ENCODE measurements around the gene SRRT.
"Not testable (repeated sequence)": the region's sequence is repeated elsewhere in the genome, so short reads cannot be mapped to it uniquely, and the experiment has no call there.

SRRT gene

DNA sequence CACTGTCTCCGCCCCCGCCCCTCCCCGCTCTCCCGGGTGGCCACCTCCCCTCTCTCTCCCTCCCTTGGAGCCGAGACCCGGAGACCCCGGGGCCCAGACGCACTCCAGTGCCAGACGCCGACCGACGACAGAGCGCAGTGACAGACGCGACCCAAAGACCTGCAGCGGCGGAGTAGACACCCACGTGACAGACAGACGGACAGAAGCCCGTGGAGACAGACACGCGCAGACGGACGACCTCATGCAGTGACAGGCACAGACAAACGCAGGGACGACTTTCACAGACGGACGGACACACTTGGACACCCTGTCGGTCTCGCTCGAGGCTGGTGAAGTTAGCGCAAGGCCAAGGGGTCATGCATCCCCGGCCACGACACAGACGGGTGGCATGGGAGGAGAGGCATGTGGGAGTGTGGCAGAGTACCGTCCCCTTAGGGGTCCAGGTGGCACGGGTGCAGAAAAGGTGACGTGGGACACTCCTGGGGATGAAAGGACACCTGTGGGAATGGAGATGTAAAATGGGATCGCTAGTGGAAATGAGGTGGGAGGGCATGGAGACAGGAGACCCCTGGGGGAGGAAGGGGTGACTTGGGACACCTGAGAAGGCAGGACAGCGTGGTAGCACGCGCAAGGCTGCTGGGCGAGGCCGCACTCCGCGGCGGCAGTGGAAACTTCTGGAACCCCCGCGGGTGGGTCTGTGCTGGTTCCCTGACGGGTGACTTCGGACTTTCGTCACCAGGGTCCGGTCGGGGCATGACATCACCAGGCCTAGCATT, 21.2 kb downstream of the SRRT start:
- no peak for DNase-seq

DNA sequence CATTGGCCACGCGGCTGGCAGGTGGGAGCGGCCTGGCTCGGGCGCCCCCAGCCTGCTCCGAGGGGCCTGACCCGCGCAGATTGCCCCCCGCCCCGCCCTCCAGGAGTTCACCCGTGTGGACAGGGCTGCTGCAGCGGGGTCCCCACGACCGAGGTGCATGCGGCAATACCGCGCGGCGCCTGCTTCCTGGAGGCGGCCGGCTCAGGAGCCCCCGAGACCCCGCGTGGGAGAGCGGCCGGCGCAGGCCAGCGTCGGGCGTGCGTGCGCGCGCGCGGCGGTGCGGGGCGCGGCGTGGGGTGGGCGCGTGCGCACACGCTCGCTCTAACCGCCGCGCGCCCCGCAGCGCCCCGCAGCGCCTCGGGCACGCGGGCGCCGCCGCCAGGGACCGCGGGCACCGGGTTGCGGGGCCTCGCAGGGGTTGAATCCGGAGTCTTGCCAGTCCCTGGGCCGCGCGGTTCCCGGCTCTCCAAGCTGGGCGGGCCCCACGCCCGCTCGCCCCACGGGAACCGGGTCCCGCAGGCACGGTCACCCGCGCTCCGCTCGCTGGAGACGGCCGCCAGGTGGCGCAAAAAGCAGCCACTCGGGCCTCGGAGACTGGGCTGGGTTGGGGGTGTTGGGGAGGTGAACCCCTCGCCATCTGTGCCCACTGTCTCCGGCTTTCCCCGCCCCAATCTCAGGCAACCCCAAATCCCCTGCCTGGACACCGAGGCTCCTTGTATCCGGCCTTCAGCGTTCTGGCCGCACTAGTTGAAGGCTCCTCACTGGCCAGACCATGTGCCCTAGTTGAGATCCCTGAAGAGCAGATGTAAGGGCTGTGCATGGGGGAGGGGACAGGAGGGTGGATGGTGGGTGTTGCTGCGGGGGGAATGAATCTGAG, 22.1 kb downstream of the SRRT start:
- peak; percentile 50 for DNase-seq

DNA sequence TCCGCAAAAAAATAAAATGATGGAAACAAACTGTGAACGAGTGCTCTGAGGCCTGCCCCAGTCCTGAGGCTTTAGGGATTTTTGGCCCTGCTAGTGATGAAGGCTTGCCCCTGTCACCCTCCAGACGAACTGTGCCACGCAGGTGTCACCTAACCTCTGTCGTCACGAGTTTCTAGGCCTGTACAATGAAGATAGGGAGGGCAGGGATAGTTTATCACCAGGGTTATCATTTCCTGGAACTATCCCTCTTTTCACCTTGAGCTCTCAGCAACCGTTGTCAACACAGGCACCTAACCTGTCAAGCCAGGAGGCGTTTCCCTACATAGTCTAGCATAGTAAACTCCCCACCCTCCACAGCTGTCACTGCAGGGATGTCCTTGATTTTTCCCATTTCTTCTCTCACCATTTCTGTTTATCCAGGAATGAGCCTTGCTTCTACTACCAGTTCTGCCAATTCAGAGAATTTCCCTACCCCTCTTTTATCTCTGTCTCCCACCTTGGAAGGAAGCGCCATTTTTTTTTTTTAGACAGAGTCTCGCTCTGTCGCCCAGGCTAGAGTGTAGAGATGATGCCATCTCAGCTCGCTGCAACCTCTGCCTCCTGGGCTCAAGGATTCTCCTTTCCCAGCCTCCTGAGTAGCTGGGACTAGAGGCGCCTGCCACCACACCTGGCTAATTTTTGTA, 23.0 kb downstream of the SRRT start:
- DNase-seq, result no peak

DNA sequence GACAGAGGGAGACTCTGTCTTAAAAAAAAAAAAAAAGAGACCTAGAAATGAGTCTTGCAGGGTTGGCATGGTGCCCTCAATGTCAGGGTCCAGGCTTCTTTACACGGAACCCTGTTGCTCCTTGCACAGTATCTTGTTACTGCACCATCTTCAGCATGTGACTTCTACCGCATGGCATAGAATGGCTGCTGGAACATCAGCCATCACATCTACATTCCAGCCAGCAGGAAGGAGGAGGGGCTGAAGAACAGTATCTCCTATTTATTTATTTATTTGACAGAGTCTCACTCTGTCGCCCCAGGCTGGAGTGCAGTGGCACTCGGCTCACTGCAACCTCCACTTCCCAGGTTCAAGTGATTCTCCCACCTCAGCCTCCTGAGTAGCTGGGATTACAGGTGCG, 24.5 kb downstream of the SRRT start:
- DNase-seq, result no peak

DNA sequence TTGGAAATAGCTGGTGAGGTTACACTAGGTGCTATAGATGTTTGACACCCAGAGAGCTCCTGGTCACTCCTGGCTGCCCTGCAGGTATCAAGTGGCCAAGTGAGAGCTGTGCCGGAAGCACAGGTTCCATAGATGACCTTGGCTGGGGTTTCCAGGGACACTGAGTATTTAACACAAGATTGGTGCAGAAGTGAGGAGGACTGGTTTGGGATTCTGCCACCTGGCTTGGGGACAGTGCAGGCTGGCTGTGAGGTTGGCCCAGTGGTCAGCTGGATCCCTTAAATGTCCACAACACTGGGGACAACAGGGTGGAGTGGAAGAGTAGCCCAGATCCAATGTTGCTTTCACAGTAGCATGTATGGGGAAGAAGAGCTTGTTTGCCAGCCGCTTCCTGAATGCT, 26.1 kb downstream of the SRRT start:
- no peak for DNase-seq

DNA sequence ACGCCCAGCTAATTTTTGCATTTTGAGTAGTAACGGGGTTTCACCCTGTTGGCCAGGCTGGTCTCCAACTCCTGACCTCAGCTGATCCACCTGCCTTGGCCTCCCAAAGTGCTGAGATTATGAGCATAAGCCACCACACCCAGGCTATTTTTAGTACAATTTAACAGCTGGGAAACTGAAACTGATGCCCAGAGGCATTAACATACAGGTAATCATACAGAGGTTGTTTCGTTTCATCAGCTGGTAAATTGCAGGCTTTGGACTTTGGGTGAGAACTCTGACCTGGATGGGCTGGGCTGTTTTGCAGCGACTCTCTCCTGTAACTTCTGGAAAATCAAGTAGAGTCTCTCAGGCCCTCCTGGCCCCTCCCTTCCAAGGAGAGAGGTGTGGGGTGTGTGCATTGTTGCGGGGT, 27.0 kb downstream of the SRRT start:
- no peak for DNase-seq

DNA sequence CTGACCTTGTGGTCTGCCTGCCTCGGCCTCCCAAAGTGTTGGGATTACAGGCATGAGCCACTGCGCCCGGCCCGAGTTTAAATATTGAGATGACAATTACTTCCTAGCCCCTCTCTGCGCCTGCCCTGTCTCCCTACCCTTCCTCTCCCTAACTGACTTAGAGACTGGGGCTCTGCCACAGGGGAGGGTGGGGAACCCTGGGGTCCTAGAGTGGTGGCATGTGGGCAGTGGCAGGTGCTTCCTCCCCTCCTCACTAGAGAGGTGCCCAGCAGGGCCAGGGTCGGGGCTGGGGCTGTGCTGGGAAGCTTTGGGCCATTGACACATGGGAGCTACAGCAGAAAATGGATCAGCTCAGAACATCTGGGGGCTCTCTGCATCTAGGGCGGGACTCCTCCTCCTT, 27.7 kb downstream of the SRRT start:
- no peak for DNase-seq

DNA sequence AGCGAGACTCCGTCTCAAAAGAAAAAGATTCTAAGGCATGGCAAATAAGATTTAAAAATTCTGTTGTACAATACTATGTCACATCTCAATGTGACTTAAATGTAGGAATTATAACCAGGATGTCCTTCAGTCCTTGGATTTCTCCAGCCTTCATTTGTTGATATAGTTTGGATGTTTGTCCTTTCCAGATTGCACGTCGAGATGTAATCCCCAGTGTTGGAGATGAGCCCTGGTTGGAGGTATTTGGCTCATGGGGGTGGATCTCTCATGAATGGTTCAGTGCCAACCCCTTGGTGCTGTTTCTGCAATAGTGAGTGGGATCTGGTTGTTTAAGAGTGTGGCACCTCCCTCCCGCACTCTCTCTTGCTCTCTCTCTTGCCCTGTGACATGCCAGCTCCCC, 33.6 kb downstream of the SRRT start:
- DNase-seq, result no peak

DNA sequence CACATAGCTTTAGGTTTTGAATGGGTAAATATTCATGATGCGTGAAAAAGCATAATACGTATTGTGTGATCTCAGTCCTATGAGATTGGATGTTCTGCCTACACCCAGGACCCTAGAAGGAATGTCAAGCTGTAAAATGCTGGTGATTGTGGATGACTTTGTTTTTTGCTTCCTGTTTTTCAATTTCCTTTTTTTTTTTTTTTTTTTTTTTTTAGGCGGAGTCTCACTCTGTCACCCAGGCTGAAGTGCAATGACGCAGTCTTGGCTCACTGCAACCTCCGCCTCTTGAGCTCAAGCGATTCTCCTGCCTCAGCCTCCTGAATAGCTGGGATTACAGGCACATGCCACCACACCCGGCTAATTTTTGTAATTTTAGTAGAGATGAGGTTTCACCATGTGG, 35.5 kb downstream of the SRRT start:
- not testable (repeated sequence) for DNase-seq

DNA sequence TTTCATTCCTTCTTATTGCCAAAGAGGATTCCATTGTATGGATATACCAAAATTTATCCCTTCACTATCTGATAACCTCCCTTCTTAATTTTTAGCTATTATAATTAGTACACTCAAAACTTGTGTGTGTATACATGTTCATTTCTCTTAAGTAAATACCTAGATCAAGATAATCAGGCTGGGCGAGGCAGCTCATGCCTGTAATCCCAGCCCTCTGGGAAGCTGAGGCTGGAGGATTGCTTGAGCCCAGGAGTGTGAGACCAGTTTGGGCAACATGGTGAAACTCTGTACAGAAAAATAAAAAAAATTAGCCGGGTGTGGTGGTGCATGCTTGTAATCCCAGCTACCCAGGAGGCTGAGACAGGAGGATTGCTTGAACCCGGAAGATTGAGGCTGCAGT, 36.6 kb downstream of the SRRT start:
- no peak for DNase-seq

DNA sequence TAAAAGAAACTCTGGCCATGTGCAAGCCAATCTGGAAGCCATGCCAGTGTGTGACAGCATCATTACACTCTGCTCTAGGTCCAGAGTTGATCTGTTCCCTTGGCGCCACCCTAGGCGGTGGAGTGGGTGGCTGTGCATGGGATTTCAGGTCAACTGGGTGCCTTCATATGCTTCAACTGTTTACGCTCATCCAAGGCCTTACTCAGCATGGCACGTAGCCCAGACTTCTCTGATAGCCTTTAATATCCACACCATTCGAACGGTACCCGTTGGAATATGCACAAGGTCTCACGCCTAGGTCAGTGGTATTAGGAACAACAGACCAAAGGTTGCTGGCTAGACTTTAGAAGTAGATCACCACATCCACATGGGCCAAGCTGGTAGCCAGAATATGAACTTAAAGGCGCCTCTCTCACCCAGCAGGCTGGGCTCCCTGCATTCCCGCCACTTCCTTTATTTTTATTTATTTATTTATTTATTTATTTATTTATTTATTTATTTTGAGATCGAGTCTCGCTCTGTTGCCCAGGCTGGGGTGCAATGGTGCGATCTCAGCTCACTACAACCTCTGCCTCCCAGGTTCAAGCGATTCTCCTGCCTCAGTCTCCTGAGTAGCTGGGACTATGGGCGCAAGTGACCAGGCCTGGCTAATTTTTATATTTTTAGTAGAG, 39.4 kb downstream of the SRRT start:
- DNase-seq, result no peak

DNA sequence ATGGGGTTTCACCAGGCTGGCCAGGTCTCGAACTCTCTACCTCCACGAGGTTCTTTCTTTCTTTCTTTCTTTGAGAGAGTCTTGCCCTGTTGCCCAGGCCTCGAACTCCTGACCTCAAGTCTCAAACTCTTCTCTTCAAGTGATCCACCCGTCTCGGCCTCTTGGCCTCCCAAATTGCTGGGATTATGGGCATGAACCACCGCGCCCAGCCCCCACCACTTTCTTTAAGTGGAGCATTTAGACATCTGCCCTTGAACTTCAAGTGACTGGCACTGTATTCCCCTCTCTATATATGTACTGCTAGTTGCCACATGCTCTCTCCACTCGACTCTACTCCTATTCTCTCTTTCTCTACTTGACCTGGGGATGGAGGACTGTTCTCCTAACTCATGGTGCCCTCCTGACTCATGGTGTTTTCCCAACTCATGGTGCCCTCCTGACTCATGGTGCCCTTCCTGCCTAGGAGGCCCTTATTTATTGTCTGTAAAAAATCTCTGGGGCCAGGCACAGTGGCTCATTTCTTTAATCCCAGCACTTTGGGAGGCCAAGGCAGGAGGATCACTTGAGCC, 40.1 kb downstream of the SRRT start:
- DNase-seq, result no peak

DNA sequence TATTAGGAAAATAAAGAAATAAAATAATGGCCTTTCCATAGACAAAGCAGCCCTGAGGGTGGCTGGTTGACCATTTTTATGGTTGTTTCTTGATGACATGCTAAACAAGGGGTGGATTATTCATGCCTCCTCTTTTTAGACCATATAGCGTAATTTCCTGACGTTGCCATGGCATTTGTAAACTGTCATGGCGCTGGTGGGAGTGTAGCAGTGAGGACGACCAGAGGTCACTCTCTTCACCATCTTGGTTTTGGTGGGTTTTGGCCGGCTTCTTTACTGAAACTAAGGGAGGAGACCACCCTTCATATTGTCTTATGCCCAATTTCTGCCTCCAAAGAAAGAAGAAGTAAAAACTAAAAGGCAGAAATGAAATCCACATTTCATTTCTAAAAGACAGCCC, 44.4 kb downstream of the SRRT start:
- DNase-seq, result not testable (repeated sequence)

DNA sequence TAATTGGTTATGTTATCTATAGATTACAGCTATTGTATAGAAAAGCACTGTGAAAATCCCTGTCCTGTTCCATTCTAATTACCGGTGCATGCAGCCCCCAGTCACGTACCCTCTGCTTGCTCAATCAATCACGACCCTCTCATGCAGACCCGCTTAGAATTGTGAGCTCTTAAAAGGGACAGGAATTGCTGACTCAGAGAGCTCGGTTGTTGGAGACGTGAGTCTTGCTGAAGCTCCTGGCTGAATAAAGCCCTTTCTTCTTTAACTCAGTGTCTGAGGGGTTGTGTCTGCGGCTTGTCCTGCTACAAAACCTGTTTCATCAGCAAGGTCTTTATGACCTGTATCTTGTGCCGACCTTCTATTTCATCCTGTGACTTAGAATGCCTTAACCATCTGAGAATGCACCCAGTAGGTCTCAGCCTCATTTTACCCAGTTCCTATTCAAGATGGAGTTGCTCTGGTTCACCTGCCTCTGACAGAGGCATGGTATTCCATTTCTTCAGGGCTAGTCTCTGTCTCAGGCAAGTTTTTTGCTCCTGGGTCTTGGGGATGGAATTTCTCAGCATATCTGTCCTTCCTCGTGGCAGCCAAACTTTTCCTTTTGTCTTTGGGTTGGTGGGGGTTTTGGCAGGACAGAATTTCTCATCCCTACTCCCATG, 45.0 kb downstream of the SRRT start:
- DNase-seq, result not testable (repeated sequence)

DNA sequence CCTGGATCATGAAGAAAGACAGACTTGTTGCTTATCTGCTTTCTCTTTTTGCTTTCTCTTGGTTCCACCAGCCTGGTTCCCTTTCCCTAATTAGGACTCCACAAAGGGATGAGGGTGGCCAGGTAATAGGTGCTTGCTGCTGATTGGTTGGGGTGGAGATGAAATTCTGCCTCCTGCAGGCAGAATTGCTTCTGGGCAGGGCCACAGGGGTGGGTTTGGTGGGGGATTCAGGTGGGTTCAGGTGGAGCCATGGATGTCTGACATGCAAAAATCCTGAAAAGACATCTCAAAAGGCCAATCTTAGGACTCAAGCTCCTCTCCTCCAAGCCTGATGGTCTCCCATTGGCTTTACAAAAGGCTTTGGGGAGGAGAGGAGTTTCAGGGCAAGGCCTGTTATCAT, 46.1 kb downstream of the SRRT start:
- no peak for DNase-seq

DNA sequence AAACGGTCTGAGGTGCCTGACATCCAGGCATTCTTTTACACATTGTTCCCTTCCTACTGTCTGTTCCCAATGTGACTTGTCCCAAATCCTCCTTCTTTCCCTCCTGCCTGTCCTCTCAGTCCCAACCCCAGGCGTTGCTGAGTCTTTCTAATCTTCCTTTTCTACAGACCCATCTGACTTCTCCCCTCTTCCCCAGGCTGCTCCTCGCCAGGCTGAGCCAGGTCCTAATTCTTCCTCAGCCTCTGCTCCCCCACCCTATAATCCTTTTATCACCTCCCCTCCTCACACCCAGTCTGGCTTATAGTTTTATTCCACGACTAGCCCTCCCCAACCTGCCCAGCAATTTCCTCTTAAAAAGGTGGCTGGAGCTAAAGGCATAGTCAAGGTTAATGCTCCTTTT, 48.7 kb downstream of the SRRT start:
- not testable (repeated sequence) for DNase-seq

DNA sequence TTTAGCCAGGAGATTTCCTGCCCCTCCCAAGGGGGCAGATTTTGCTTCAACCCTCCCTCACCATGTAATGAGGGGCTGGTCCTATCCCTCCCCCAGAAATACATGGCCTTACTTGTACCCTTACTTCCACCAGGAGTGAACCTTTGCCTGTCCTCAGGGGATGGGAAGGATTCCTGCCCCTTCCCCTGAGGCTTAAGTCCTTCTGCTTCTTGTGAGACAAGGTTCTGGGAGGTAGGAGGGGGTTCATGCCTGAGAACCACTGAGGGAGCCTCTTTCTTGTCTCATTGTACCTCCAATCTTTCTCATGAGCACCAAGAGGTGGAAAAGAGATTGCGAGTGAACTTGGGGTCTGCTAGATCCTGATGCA, 54.9 kb downstream of the SRRT start:
- no peak for DNase-seq

DNA sequence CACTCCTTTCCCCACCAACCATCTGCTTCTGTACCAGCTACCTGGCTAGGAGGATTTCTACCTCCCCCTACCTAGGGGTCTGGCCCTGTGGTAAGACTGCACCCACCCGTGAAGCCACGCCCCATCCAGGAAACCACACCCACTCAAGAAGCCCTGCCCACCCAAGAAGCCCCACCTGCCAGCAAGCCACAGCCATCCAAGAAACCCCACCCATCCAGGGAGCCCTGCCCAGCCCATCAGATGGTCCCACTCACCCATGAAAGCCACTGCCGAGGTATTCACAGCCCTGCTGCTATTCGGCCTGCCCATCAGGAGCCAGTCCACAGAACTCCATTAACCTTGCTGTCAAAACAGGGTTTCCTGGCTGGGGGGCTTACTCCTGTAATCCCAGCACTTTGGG, 58.8 kb downstream of the SRRT start:
- DNase-seq, result no peak

DNA sequence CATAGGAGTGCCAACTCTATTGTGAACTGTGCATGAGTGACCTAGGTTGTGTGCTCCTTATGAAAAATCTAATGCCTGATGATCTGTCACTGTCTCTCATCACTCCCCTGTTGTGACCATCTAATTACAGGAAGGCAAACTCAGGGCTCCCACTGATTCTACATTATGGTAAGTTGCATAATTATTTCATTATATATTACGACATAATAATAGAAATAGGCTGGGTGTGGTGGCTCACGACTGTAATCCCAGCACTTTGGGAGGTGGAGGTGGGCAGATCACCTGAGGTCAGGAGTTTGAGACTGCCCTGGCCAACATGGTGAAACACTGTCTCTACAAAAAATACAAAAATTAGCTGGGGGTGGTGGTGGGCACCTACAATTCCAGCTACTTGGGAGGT, 60.5 kb downstream of the SRRT start:
- not testable (repeated sequence) for DNase-seq

DNA sequence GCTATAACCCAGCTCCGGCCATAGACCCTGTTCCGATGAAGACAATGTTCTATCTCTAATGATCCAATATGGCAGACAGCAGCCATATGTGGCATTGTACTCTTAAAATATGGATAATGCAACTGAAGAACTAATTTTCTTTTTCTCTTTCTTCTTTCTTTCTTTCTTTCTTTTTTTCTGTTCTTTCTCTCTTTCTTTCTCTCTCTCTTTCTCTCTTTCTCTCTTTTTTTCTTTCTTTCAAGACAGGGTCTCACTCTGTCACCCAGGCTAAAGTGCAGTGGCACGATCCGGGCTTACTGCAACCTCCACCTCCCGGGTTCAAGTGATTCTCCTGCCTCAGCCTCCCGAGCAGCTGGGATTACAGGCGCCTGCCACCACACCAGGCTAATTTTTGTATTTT, 61.3 kb downstream of the SRRT start:
- not testable (repeated sequence) for DNase-seq
